ENCODE data around the gene TXNDC15. TPM values are rescaled to one million over a fixed set of nuclear protein-coding genes. Genes with fewer than 3 reads are reported as not detected.

The TXNDC15 gene
- total RNA-seq, 1 experiment from 2014 or later: 31.3 TPM

DNA sequence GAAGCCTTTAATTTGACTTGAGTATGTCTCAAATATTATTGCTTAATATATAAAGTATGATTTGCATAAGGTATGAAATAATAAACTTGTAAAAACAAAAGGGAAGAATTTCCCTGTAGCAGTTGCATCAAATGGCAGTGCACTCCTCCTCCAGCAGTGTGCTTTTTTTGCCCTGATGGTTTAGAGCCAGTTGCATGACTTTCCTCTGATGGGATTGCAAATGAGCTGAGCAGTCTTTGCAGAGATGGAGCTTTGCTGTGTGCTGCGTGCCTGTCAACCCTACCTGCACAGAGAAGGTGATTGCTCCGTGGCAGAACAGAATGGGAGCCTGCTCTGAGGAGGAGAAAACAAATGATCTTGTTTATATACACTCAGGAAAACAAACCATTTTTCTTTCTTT lies 70.9 kb downstream of the TXNDC15 start:
- Histone ChIP-seq H4K5ac (ENCODE audit: insufficient read length, low read depth, low read length) (no peak overlapping the region), H3K4me2 (ENCODE audit: insufficient read depth, insufficient read length, low read length) (no peak overlapping the region), H3K18ac (ENCODE audit: insufficient read length, low read depth, low read length) (no peak overlapping the region), H2AFZ (ENCODE audit: low read length) (no peak overlapping the region), H3K4me1 (ENCODE audit: insufficient read depth, low read length) (no peaks in the 10 kb centered on the region), H3K4ac (ENCODE audit: low read depth, low read length) (no peak overlapping the region), H3K23ac (ENCODE audit: insufficient read length, low read depth, low read length) (no peak overlapping the region), H2BK120ac (ENCODE audit: low read depth, low read length, poor library complexity, severe bottlenecking) (no peak overlapping the region), H3K27ac (ENCODE audit: insufficient read length, low read depth, low read length) (no peak overlapping the region), H3K23me2 (ENCODE audit: insufficient read length, low read depth, low read length, poor library complexity, severe bottlenecking) (no peaks in the 10 kb centered on the region), H3K27me3 (ENCODE audit: insufficient read depth, low read length) (no peaks in the 10 kb centered on the region), H3K9ac (ENCODE audit: extremely low read depth, insufficient read length, low read length) (no peak overlapping the region), H3K14ac (ENCODE audit: insufficient read depth, low read length) (no peak overlapping the region), H2BK15ac (ENCODE audit: low read depth, low read length) (no peak overlapping the region), H2BK12ac (ENCODE audit: insufficient read length, low read depth, low read length) (no peak overlapping the region), H3K79me2 (ENCODE audit: insufficient read depth, low read length) (no peaks in the 10 kb centered on the region), H3K79me1 (ENCODE audit: insufficient read depth, low read depth, low read length, poor library complexity, severe bottlenecking) (no peaks in the 10 kb centered on the region), H2AK5ac (ENCODE audit: insufficient read length, low read length) (no peak overlapping the region), H4K91ac (ENCODE audit: insufficient read length, low read depth, low read length) (no peak overlapping the region), H2BK20ac (ENCODE audit: low read depth, low read length, poor library complexity, severe bottlenecking) (no peak overlapping the region), H4K8ac (replicated peaks; ENCODE audit: insufficient read length, low read depth, low read length) (no peak overlapping the region), H3K56ac (ENCODE audit: insufficient read length, low read depth, low read length) (no peak overlapping the region), H3T11ph (ENCODE audit: low read length) (no peak overlapping the region), H2BK5ac (ENCODE audit: insufficient read length, low read length) (no peak overlapping the region), H4K20me1 (ENCODE audit: control insufficient read depth, insufficient read depth, insufficient read length) (no peaks in the 10 kb centered on the region), H3K9me3 (ENCODE audit: control insufficient read depth, low read depth, low read length) (no peaks in the 10 kb centered on the region)
- no CpG with 5 or more reads among the region's 2 CpGs for WGBS (ENCODE audit: extremely low coverage, insufficient read length, low lambda C conversion rate)
- no peaks in the 10 kb centered on the region for H3K9me3 Mint-ChIP-seq
- no peaks in the 10 kb centered on the region for H3K27me3 Mint-ChIP-seq (ENCODE audit: low read depth)
- DNase-seq: no peak
- peaks cover 0 to 2% of the 10 kb centered on the region in 2 experiments; a peak in 1 of 4 replicates for H3K4me1 Mint-ChIP-seq
- H3K4me3 Mint-ChIP-seq: no peak overlapping the region
- peaks cover 0 to 6% (median 6%) of the 10 kb centered on the region in 3 experiments; a peak in 5 of 7 replicates for H3K36me3 Mint-ChIP-seq (ENCODE audit: insufficient read depth in 1 of 3, low read depth in 3 of 3)
- H3K27ac Mint-ChIP-seq: no peak overlapping the region; a peak in 1 of 7 replicates
- TF ChIP-seq, protein P1, sequence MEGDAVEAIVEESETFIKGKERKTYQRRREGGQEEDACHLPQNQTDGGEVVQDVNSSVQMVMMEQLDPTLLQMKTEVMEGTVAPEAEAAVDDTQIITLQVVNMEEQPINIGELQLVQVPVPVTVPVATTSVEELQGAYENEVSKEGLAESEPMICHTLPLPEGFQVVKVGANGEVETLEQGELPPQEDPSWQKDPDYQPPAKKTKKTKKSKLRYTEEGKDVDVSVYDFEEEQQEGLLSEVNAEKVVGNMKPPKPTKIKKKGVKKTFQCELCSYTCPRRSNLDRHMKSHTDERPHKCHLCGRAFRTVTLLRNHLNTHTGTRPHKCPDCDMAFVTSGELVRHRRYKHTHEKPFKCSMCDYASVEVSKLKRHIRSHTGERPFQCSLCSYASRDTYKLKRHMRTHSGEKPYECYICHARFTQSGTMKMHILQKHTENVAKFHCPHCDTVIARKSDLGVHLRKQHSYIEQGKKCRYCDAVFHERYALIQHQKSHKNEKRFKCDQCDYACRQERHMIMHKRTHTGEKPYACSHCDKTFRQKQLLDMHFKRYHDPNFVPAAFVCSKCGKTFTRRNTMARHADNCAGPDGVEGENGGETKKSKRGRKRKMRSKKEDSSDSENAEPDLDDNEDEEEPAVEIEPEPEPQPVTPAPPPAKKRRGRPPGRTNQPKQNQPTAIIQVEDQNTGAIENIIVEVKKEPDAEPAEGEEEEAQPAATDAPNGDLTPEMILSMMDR (conservative IDR thresholded peaks at IDR 0.05): no peak
